ENCODE measurements around the gene FRY.

FRY gene

DNA sequence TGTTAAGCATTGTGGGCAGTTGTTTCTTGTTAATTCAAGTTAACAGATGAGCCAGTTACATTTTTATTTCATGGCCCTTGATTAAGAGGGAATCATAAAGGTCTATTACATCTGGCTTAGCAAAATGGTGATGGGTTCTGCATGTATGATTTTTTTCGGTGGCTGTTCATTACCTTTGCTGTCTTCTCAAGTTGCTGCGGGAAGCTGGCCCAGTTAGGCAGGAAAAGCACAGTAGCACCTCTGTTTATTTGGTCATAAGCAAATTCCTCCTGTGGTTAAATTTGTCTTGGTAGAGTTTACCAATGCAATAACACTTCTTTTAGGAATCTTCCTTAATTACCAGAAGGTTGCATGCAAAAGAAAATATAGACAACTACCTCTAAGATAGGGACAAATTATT is 104.5 kb downstream of the FRY start:
- DNase-seq: no peak

DNA sequence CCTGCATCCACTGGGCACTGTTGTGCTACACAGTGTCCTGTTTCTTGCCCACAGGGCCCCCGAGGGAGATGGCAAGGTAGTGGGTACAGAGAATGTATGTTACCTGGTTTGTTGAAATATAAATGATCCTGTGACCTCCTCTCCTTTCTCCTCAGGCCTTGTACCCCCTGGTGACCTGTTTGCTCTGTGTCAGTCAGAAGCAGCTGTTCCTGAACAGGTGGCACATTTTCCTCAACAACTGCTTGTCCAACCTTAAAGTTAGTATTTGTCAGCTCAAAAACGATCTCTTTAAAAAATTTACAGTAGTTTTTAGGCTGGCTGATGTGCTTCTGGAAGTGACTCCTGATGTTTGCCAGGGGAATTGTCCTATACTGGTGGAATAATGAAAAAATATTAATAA is 105.1 kb downstream of the FRY start:
- DNase-seq: no peak

DNA sequence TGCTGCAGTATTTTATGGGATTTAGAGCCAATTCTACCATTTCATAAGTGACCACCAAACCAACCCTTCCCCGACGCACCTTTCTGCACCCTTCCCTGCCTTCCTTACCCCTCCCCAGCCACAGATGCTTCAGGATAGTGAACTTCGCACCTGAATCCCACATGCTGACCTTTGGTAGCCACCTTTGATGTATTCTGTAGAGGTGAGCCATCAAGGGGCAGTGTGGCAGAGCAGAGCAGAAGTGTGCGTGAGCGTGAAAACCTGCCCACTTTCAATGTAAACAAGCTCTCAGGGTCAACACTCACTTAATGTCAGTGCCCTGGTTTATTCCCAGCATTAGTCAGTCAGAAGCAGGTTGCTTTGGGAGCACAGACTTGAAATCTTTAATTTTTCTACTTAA is 107.7 kb downstream of the FRY start:
- DNase-seq: no peak

DNA sequence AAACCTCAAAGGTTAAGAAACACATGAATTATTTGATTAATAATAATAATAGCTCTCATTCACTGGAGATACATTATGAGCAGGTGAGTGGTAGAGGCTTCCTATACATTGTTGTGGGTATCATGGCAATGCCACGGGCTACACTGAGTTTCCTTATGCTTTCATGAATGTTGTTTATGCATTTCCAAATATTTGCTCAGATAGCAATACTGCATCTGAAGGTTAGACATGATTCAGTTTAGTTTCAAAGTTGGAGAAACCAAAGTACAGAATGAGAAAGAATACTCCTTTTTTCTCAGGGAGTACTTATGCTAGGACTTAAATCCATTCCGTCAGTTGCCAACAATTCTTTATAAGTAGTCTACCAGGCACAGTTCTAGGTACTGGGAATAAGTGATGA is 108.5 kb downstream of the FRY start:
- DNase-seq: no peak

DNA sequence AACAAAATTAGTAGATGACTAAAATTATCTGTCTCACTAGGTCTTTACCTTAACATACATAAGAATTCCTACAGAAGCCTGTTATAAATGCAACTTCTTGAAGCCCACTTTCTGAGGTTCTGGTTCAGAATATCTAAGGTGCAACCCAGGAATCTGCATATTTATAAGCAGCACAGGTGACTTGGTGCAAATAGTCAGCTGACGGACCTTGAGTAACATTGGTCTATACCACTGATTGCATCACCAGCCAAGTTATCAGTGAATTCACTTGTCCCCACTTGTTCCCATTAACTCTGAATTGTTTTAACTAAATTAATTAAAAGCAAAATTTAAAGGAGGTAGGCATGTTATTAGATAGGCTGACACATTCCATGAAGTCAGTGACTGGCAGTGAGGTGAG is 109.9 kb downstream of the FRY start:
- DNase-seq: no peak

DNA sequence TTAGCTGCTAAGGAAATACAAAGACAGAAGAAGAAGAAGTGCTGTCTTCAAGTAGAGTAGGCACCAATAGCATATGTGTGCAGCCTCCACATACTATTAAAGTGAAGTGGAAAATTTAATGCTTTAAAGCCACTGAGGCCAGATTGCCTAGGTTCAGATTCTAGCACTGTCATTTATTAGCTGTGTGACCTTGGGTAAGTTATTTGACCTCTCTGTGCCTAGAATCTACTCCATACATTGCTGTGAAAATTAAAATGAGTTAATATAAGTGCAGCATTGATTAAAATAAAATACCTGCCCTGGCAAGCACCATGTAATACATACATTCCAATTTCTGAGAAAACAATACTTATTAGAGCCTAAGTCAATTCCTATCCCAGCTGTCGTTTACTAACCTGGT is 110.5 kb downstream of the FRY start:
- no peak for DNase-seq

DNA sequence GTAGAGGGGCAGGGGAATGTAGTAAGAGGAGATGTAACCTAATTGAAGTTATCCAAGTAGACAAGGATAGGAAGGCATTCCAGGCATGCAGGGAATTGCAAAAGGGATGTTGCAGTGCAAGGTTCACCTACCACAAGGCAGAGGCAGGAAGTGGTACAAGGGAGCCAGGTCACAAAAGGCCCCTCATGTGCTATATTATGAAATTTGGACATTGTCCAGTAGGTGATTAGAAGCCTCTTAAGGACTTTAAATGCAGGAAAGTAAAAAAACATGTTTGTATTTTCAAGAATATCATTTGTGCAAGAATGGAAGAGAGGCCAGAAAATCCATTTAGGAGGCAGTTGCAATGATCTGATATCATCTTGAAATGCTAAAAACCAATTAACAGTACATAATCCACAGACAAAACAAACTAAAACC is 111.4 kb downstream of the FRY start:
- no peak for DNase-seq

DNA sequence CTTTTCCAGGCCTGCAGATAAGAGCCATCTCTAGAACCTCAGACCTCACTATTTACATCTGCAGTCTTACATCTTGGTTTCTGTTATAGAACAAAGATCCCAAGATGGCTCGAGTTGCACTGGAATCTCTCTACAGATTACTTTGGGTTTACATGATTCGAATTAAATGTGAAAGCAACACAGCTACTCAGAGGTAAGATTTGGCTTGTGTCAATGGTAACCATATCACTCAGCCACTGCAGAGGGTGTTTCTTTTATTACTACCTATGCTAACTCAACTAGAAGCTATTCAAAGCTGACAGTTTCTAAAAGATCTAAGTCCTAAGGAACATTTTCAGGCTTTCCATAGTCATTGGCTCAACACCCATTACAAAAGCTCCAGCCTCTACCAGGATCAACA is 115.6 kb downstream of the FRY start:
- DNase-seq: no peak

DNA sequence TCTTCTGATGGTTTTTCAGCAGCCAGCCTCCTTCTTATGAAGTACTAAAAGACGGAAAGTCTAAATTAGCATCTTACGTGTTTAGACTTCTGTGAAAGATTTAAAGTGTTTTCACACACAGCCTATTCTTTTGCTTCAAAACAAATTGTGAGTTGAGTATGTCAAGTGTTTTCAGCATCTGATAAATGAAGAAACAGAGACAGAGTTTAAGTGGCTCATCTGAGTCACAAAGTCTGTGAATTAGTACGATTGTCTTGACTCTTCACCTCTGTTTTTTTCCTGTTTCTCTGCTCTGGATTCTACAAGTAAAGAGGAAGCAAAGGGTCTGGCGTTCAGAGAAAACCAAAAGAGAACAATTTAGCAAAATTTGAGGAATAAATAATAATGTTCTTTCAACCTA is 116.4 kb downstream of the FRY start:
- no peak for DNase-seq

DNA sequence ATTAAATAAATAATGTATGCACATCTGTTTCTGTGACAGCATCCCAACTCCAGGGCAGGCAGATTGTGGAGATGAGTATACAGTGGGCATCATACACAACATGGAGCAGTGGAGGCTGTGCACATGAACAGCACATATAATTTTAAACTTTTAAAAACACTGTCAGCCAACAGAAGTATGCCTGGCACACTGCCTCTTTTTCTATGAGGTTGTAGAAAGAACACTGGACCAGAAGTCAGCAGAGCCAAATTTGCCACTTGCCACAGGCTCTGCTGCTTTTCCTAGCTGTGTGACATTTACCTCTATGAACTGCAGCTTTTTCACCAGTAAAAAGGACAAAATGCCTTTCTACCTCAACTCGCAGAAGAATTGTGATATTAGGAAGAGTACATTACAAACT is 118.7 kb downstream of the FRY start:
- DNase-seq: no peak

DNA sequence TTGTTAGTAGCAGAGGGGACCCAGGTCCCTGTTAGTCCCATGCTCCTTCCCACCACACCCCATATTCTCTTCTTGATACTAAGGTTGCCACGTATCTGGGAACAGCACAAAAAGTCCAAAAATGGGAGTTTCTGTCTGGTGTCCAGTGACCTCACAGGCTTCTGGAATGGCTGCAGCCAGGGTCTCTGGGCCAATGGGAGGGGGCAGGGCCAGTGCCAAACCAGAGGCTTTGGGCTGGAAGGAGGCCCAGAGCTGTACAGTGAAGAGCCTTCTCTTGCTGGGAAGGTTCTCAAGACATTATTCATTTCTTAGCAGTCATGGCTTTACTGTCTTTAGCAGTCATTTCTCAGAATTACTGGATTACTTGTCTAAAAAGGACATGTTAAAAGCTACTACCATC is 119.2 kb downstream of the FRY start:
- DNase-seq: no peak

DNA sequence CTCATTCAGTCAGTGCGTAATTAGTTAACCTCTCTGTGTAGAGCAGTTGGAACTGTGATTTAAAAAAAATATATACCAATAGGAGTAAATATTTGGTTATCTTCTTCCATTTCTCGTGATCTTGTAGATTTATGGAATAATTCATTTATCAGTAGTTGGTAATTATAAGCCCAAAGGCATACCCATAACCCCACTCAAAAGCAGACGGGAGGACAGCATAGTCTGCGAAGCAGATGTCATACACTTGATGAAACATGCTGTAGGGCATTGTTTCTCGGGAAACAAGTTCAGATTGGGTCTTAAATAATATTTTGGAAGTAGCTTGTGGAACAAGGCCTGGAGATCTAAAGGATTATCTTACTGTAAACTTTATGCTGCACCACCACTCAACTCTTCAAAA is 119.7 kb downstream of the FRY start:
- DNase-seq: no peak

DNA sequence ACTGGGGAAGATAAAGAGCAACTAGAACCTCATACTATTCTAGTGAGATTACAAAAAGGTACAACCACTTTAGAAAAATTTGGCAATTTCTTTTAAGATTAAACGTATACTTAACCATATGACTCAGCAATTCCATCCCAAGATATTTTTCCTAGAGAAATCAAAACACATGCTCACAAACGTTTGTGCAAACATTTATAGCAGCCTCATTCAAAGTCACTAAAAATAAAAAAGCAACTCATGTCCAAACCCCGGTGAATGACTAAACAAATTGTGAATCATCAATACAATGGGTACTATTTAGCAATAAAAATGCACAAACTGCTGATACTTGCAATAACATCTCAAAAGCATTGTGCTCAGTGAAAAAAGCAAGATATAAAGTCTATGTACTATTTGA is 121.5 kb downstream of the FRY start:
- no peak for DNase-seq

DNA sequence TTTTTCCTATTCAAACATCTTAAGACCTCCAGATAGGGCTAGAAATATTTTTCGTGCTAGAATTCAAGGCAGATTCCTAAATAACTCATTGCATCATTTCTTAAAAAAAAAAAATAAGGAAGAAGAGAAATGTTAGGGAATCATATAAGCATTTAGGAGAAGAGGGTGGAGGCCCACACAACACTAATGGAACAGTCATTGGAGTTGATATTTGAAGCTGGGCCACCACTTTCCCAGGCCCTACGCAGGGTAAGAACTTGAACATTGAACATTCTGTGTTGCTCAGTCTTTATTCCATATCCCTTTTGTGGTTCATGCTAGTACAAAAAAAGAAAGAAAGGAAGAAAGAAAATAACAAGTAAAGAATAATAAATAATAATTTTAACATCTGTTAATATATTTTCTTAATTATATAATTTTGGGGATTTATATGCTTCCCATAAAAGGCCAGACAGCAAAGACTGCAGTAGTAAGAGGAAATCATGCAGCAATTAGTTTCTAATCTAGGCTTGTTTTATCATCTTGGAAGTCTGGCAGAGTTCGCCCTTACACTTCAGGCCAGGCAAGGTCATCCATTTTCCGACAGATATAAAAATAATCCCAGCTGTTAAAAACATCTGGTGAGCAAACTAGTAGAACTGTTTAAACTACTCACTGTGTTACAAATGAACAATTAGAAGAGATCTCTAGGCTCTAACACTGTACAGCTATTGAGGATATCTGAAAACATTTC is 127.7 kb downstream of the FRY start:
- DNase-seq: no peak

DNA sequence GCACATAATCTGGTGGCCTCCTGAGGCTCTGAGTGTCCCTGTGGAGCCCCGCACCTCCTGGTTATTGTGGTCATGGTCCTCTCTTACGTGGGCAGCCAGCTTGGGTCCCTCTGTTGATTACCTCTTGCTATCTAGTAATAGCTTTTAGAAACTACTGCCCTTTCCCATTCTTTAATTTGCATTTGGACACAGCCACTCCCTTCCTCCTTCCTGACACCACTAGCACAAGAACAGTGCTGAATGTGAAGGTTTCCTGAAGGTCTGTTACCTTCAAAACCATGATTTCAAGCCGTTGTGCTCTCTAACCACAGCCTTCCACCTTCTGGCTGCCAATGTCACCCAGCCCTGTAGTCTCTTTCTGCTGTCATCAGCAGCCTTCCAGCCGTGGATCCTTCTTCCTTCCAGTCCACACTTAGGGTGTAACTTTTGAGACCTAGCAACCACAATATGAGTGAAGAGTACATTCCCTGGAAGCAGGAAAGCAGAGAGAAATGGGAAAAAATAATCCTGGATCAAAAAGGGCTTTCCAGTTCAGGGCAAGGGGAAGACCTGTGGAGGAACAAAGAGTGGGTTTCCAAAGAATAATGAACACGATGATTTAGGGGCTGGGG is 130.9 kb downstream of the FRY start:
- no peak for DNase-seq

DNA sequence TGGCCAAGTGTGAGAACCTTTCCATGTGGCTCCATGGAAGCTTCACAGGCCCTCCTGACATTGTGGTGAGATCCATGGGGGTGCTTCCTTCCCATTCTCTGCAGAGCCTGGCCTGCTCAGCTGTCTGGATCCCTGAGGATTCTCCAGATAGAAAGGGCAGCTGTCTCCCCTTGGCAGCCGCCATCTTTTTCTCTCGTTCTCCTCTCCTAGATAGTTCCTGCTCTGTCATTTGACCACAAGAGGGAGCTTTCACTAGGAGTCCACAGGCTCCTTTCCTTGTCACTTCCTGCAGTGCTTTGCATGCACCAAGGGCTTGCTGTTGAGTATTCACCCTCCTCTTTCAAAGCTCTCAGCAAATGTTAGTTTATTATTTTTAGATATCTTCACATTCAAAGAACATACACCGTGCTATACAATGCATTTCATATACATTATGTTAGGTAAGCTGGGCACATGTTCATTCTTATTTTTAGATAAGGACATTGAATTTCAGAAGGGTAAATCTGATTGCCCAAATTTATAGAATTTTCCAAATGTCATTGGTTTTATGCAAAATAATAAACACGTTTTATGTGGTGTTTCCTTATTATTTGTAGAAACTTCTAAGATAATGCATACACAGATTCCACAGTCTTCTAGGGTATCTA is 133.2 kb downstream of the FRY start:
- DNase-seq: peak; percentile 48 to 84

DNA sequence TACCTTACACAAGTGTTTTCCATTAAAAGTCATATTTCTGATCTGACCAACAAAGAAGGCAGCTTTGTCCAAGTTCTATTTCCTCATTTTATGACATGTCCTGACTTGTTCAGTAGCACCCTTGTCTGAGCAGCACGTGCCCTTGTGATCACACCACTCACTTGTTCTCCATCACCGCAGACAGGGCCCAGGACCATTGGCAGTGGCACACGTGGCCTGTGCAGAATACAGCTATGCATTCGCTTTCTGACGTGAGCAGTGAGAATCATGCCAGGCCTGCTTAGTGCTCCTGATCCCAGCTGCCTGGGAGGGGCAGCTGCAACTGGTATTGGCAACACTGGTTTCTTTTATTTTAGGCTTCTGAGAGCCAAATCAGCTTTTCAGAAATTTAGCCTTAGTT is 134.2 kb downstream of the FRY start:
- DNase-seq: no peak

DNA sequence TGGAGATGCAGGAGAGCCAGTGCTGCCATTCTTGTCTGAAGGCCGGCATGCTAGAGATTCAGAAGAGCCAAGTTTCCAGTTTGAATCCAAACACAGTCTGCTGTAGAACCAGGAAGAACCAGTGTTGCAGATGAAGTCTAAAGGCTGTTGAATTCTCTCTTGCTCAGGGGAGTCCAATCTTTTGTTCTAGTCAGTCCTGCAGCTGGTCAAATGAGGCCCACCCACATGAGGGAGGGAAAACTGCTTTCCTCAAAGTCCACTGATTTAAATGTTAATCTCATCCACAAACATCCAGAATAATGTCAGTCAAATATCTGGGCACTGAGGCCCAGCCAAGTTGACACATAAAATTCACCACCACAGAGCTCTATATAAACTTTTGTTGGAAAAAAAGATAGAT is 136.6 kb downstream of the FRY start:
- no peak for DNase-seq

DNA sequence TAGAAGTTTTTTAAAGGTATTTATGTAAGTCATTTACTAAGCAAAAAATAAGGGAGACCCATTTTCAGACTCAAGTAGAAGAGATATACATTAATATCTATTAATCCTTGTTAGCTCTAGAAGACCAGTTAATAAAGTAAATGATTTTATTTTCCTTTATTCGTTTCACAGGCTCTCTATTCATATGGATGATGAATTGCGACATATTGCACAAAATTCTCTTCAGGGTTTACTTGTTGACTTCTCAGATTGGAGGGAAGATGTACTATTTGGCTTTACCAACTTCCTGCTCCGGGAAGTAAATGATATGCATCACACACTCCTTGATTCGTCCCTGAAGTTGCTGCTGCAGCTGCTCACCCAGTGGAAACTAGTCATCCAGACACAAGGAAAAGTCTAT is 139.3 kb downstream of the FRY start:
- DNase-seq: no peak

DNA sequence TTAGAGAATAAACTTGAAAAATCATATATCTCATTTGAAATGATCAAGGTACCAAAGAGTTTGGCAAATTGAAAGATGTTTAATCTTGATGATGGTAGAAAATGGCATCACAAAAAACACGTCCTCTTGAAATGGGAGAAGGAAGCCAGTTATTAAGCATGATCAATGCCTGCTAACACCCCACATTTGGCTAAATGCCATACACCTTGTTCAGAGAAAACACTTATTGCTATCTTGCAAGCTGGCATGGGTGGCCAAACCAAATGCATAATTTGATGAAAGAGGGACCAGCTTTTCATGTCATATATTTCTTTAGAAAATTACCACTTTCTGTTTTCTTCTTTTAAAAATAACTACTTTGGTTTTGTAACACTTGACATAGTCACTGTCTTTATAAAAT is 142.3 kb downstream of the FRY start:
- DNase-seq: no peak

DNA sequence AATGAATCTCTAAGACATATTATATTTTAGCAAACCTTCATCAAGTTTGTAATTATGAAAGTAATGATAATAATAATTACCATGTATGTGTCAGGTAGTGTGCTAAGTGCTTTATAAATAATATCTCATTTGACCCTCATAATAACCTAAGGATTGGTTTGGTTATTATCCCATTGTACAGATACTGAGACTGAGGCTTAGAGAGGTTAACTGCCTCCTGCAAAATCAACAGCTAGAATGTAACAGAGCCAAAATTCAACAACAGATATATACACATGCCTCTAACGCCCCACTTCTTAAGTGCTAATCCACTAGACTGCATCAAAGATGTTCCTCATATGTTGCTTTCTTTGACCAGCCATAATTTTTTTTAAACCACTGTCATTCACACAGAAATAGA is 142.8 kb downstream of the FRY start:
- no peak for DNase-seq

DNA sequence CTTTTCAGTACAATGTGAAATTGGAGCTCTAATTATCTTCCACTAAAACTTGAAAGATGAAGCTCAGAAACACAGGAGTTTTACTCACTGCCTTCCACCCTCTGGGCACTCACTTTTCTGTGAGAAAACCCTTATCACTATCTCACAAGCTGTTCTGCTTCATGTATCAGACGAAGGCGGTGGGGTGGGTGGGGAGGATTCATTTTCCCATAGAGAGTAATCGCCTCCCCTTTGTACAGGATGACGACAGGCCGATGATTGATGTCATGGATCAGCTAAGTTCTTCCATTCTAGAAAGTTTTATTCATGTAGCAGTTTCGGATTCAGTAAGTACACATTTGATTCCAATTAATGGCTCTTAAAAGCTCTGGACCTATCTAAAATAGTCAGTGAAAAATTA is 143.7 kb downstream of the FRY start:
- DNase-seq: no peak

DNA sequence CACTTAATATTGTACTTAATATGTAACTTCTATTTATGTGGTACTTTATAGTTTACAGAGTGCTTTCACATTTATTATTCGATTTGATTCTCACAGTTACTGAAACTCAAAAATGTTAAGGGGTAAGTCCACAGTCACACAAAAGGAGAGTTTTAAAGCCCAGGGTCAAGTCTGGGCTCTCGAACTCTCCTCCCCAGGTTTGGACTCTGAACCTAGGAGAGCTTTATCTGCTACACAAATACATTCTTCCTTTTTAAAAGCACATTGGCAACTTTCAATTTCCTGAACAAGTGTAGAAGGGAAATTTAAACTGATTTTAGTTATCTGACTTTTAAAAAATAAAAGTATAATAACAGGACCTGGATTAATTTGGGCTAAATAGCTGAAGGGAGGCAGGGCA is 144.4 kb downstream of the FRY start:
- no peak for DNase-seq

DNA sequence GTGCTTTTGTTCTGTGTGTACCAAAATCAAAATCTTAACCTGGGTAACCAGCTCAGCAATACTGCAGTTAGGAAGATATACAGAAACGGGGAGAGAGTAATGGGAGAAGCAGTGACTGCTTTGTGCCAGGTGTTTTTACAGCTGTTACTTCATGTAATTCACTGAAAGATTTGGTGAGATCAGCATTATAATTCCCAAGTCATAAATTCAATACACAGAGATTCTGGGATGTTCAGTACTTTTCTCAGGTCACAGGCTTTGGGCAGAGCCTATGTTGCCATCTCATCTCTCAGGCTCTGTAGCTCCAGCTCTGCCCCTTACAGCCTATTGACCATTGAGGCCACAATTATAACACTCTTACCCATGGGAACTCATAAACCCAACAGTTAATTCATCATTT is 145.1 kb downstream of the FRY start:
- DNase-seq: no peak

DNA sequence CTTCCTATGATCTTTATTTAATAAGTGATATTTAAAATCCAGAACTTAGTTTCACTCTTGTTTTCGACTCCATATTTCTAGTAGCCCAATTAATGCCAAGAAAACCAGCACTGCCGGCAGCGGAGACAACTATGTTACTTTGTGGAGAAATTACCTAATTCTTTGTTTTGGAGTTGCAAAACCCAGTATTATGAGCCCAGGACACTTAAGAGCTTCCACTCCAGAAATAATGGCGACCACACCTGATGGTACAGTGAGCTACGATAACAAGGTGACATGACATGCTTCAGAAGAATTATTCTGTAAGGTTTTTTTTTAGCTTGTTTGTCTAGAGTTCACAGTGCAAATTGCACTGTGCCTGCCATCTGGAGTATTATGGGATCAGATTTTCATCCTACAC is 147.2 kb downstream of the FRY start:
- no peak for DNase-seq
